ENCODE data around the gene CYTIP. TPM values are rescaled to one million over a fixed set of nuclear protein-coding genes. Genes with fewer than 3 reads are reported as not detected.
"Not testable (repeated sequence)": the region's sequence is repeated elsewhere in the genome, so short reads cannot be mapped to it uniquely, and the experiment has no call there.

CYTIP gene
- total RNA-seq, 1 experiment from 2014 or later, result 0.87 TPM

DNA sequence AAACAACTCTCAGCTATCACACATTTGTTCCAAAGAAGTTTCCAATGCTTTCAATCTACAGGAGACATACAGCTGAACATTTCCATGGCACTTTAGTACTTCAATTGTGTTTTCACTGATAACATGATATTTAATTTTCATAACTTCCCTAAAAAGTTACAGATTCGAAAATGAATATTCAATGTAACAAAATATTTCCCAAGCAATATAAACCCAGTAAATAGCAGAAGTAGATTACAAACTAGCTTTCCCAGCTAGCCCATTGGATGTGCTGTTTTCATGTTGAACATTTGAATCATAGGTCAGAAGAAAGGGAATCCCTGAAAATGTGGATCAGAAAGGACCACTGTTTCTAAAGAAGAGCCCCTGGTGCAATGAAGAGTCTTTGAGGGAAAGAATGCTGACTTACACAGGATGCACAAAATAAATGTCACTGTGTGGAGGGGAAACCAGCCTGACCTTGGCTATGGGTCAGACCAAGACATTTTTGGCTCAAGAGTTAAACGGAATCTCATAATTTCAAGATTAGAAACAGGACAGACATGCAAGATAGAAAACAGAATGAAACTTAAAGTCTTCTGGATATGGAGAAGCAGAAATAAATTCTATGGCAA, 22.5 kb downstream of the CYTIP start:
- H3K36me3 ChIP-seq (replicated peaks; ENCODE audit: control insufficient read depth, insufficient read depth, low read length), result no peaks in the 10 kb centered on the region
- no peaks in the 10 kb centered on the region for H3K27me3 ChIP-seq (ENCODE audit: control insufficient read depth, insufficient read depth, low read length)
- no peak for DNase-seq
- no peak overlapping the region for H3K4me3 ChIP-seq (ENCODE audit: insufficient read depth, low read depth, low read length)

DNA sequence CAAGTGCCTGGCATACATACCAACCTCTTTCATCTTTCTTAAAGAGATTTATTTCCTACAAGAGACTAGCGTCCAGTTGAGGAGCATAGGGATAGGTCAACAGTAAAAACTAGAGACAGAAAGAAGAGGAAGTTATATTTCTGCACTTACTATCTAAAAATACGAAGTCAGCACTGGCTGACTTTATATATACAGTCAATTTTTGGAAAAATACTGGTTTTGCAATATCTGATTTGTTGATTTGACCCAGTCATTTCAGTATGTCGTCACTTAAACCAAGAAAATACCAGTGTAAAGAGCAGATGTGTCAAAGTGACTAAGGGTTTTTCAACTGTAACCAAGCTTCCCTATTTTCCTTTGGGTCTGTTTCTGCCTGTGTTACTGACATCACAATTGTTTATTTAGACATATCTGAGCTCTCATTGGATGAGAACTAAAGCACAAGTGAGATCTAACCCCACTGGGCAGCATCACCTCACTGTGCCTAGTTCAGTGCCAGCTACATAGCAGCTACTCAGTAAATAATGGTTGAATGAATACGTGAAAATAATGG, 23.0 kb downstream of the CYTIP start:
- DNase-seq, result no peak
- Histone ChIP-seq H3K27me3 (ENCODE audit: control insufficient read depth, insufficient read depth, low read length) (no peaks in the 10 kb centered on the region), H3K4me3 (ENCODE audit: insufficient read depth, low read depth, low read length) (no peak overlapping the region), H3K36me3 (replicated peaks; ENCODE audit: control insufficient read depth, insufficient read depth, low read length) (no peaks in the 10 kb centered on the region)

- H3K27me3 ChIP-seq (ENCODE audit: control insufficient read depth, insufficient read depth, low read length), result no peaks in the 10 kb centered on the region
- DNase-seq, result no peak
Measured at GRCh38 chr2:157419031-157419575, 24.8 kb downstream of the CYTIP start.

DNA sequence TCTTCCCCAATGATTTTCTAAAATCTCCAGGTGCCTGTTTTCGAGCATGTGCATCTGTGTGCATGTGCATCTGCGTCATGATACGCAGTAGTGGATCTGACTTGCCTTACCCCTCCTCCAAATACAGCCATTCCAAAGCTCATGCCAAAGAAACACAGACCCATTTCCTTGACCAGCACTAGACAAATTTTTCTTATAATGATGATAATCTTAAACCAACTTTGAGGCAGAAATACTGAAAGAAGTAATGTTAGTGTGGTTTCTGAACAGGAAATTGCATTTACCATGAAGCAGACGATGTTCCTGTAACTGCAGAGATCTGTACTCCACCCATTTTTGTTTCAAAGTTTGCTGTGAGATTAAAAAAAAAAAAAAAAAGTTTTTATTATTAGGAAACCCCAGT, 25.6 kb downstream of the CYTIP start:
- Histone ChIP-seq H3K36me3 (replicated peaks; ENCODE audit: control insufficient read depth, insufficient read depth, low read length) (no peaks in the 10 kb centered on the region), H3K27me3 (ENCODE audit: control insufficient read depth, insufficient read depth, low read length) (no peaks in the 10 kb centered on the region), H3K4me3 (ENCODE audit: insufficient read depth, low read depth, low read length) (no peak overlapping the region)
- no peak for DNase-seq

More at GRCh38 chr2:157419031-157419575, 24.8 kb downstream of the CYTIP start:
- no peaks in the 10 kb centered on the region for H3K36me3 ChIP-seq (replicated peaks; ENCODE audit: control insufficient read depth, insufficient read depth, low read length)
- no peak overlapping the region for H3K4me3 ChIP-seq (ENCODE audit: insufficient read depth, low read depth, low read length)

DNA sequence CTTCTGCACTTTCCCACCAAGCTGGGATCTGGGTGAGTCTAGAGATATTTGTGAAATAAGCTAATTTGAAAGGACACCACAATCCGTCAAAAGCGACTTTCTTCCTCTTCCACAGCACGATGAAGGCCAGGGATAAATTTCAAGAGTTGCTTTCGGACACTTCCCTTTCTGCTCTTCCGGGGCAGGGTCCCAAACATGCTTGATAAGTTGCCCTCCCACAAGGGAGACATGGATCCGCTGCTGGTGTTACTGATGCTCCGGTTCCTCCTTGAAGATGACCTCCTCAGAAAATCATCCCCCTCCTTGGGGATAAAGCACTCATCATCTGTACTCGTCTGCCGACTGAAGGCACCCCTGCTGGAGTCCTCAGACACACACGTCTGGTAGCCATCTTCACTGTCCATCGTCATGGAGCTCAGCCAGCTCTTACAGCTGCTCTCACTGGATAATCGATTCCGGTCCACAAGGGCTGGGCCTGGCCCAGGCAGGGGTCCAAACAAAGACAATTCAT, 28.2 kb downstream of the CYTIP start:
- no peak for DNase-seq
- no peaks in the 10 kb centered on the region for H3K36me3 ChIP-seq (replicated peaks; ENCODE audit: control insufficient read depth, insufficient read depth, low read length)
- no peaks in the 10 kb centered on the region for H3K27me3 ChIP-seq (ENCODE audit: control insufficient read depth, insufficient read depth, low read length)
- no peak overlapping the region for H3K4me3 ChIP-seq (ENCODE audit: insufficient read depth, low read depth, low read length)

DNA sequence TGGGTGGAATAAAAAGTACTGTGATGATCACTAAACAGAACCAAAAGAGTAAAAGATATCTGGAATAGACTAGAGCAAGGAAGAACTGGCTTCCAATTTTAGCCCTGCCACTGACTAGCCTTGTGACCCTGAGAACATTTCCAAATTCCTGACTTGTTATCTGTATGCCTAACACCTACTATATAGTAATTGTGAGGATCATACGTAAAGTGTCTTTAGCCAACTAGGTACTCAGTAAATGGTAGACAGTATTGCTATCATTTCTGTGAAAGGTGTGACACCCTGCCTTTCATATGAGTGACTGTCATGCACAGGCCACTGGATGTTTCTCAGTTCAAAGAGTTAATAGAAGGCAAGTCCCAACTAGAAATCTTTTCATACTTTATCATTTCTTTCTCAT, 29.8 kb downstream of the CYTIP start:
- no peak for DNase-seq
- H3K4me3 ChIP-seq (ENCODE audit: insufficient read depth, low read depth, low read length), result no peak overlapping the region
- H3K36me3 ChIP-seq (replicated peaks; ENCODE audit: control insufficient read depth, insufficient read depth, low read length), result no peaks in the 10 kb centered on the region
- H3K27me3 ChIP-seq (ENCODE audit: control insufficient read depth, insufficient read depth, low read length), result no peaks in the 10 kb centered on the region

DNA sequence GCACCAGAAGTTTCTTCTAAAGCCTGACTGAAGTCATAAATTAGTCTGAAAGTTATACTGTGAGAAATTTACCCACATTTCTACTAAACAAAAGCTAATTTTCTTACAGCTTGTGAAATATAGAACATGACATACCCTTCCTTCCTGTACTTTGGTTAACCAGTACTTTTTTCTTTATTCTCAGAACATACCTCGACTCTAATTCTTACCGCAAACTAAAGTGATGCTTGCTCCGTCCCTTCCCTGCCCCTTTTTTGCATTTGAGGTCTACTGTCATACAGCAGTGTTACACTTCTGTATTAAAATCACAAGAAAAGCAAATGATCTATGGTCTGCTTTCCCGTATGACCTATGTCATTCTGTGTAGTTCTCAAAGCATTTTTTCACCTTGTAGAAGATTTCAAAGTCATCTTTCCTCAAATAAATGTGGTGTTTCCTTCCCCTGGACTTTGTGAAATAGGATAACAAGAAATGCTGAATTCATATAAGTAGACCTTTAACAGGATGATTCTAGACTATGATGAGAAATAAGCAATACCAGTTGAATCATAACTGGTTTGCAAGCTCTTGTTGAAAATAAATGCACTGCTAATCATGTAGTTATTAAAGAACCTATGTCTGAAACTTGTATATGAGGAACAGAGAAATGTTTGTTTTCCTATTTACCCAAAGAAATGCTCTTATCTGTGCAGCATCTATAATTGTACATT, 30.4 kb downstream of the CYTIP start:
- Histone ChIP-seq H3K36me3 (replicated peaks; ENCODE audit: control insufficient read depth, insufficient read depth, low read length) (no peaks in the 10 kb centered on the region), H3K27me3 (ENCODE audit: control insufficient read depth, insufficient read depth, low read length) (no peaks in the 10 kb centered on the region), H3K4me3 (ENCODE audit: insufficient read depth, low read depth, low read length) (no peak overlapping the region)
- DNase-seq, result no peak

DNA sequence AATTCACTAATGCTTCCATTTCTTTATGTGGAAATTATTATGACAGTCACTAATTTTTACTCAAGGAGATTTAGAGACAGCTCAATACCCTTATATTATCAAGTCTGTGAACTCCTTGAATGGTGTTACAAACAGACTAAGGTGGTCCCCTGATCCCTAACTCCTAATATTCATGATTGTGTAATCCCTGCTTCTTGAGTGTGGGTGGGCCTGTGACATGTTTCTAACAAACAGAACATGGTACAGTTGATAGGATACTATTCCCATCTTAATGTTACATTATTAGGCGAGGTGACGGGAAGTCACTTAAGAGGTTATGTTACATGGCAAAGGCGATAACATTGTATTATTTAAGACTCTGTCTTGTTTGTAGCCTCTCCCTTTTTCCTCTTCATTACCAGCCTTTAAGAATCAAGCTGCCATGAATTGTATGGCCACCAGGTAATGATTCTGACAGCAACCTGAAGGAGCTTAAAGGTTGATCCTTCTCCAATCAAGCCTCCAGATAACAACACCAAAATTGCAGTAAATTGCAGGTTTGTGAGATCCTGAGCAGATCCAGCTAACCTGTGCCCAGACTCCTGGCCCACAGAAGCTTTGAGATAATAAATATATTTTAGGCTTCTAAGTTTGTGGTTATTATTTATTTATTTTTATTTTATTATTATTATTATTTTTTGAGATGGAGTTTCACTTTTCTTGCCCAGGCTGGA, 32.1 kb downstream of the CYTIP start:
- Histone ChIP-seq H3K36me3 (replicated peaks; ENCODE audit: control insufficient read depth, insufficient read depth, low read length) (no peaks in the 10 kb centered on the region), H3K4me3 (ENCODE audit: insufficient read depth, low read depth, low read length) (no peak overlapping the region), H3K27me3 (ENCODE audit: control insufficient read depth, insufficient read depth, low read length) (no peaks in the 10 kb centered on the region)
- no peak for DNase-seq

GRCh38 chr2:157405398-157405797, 38.5 kb downstream of the CYTIP start:
- not testable (repeated sequence) for H3K36me3 ChIP-seq (replicated peaks; ENCODE audit: control insufficient read depth, insufficient read depth, low read length); H3K27me3 ChIP-seq (ENCODE audit: control insufficient read depth, insufficient read depth, low read length); H3K4me3 ChIP-seq (ENCODE audit: insufficient read depth, low read depth, low read length); DNase-seq

DNA sequence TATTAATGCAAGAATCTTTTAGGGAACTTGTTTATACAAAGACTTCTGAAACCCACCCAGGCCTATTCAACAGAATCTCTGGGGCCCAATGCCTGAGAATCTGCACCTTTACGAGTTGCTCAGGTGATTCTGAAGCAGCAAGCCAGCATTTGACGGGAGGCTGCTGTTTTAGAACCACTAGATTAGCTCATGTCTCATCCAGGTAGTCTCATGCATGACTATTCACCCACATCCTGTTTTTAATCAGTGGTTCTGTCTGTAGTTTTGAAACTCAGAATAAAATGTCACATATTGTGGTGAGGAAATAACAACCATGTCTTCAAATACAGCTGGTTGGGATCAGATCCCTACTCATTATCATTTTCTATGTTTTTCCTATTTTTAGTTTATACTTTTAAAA, 39.5 kb downstream of the CYTIP start:
- Histone ChIP-seq H3K4me3 (ENCODE audit: insufficient read depth, low read depth, low read length) (no peak overlapping the region), H3K27me3 (ENCODE audit: control insufficient read depth, insufficient read depth, low read length) (no peaks in the 10 kb centered on the region), H3K36me3 (replicated peaks; ENCODE audit: control insufficient read depth, insufficient read depth, low read length) (no peaks in the 10 kb centered on the region)
- DNase-seq, result no peak

GRCh38 chr2:157402801-157403485, 40.9 kb downstream of the CYTIP start:
- H3K27me3 ChIP-seq (ENCODE audit: control insufficient read depth, insufficient read depth, low read length); DNase-seq; H3K36me3 ChIP-seq (replicated peaks; ENCODE audit: control insufficient read depth, insufficient read depth, low read length); H3K4me3 ChIP-seq (ENCODE audit: insufficient read depth, low read depth, low read length): not testable (repeated sequence)

- H3K36me3 ChIP-seq (replicated peaks; ENCODE audit: control insufficient read depth, insufficient read depth, low read length), result no peaks in the 10 kb centered on the region
- no peak overlapping the region for H3K4me3 ChIP-seq (ENCODE audit: insufficient read depth, low read depth, low read length)
- DNase-seq, result no peak
- H3K27me3 ChIP-seq (ENCODE audit: control insufficient read depth, insufficient read depth, low read length), result no peaks in the 10 kb centered on the region
Measured at GRCh38 chr2:157395811-157396210, 48.1 kb downstream of the CYTIP start.

DNA sequence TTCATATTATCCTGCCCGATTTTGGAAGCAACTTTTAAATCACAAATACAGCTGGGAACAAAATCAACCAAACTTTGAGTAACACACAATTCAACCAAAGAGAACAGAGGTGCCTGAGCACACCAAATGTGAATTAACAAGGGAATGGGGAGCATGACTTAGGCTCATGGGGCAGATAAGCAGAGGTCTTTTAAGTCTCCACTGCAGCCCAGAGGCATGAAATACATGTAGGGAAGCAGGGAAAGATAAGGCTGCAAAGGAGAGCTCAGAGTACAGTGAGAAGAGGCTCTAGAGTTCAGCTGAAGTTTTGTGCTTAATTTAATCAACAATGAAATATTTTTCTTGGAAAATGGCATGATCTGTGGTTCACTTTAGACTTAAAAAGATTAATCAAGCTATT, 49.0 kb downstream of the CYTIP start:
- Histone ChIP-seq H3K27me3 (ENCODE audit: control insufficient read depth, insufficient read depth, low read length) (no peaks in the 10 kb centered on the region), H3K4me3 (ENCODE audit: insufficient read depth, low read depth, low read length) (no peak overlapping the region), H3K36me3 (replicated peaks; ENCODE audit: control insufficient read depth, insufficient read depth, low read length) (no peaks in the 10 kb centered on the region)
- DNase-seq, result no peak

GRCh38 chr2:157393348-157393747, 50.5 kb downstream of the CYTIP start:
- no peaks in the 10 kb centered on the region for H3K36me3 ChIP-seq (replicated peaks; ENCODE audit: control insufficient read depth, insufficient read depth, low read length)
- no peaks in the 10 kb centered on the region for H3K27me3 ChIP-seq (ENCODE audit: control insufficient read depth, insufficient read depth, low read length)
- H3K4me3 ChIP-seq (ENCODE audit: insufficient read depth, low read depth, low read length), result no peak overlapping the region
- no peak for DNase-seq
